Stomach smooth muscle (tissue), 2 donors: ENCODE measurements around the gene RRP12.
A peak's percentile ranks its signal among the peaks of the same experiment; 100 is the strongest.

Experiments used
- H3K27ac ChIP-seq: one replicate; pipeline ENCODE4 v1.7.0; 2013; ENCODE audit warnings: mild to moderate bottlenecking, low read length, inconsistent platforms
- H3K27me3 ChIP-seq, 2 donors: one replicate each; pipeline ENCODE4 v1.7.0; 2013; ENCODE audit warnings: low read length in 2 of 2; ENCODE audit not compliant: insufficient read depth in 2 of 2, control insufficient read depth in 1 of 2
- H3K36me3 ChIP-seq, 2 donors: one replicate each; pipeline ENCODE4 v1.7.0; 2013; ENCODE audit warnings: low read length in 2 of 2; ENCODE audit not compliant: control insufficient read depth in 2 of 2, insufficient read depth in 2 of 2
- H3K4me1 ChIP-seq: one replicate; pipeline ENCODE4 v1.7.0; 2013; ENCODE audit warnings: low read length; ENCODE audit not compliant: control insufficient read depth, insufficient read depth
- H3K4me3 ChIP-seq, 2 donors: one replicate each; pipeline ENCODE4 v1.7.0; 2013; ENCODE audit warnings: low read length in 2 of 2
- H3K9ac ChIP-seq, 2 donors: one replicate each; pipeline ENCODE4 v1.7.0; 2013; ENCODE audit warnings: low read length in 2 of 2, mild to moderate bottlenecking in 1 of 2
- H3K9me3 ChIP-seq, 2 donors: one replicate each; pipeline ENCODE4 v1.7.0; 2013; ENCODE audit warnings: low read length in 2 of 2; ENCODE audit not compliant: control insufficient read depth in 2 of 2
- donor health status: healthy.
- donor health status: Pancreatic carcinoma.

The RRP12 gene, protein sequence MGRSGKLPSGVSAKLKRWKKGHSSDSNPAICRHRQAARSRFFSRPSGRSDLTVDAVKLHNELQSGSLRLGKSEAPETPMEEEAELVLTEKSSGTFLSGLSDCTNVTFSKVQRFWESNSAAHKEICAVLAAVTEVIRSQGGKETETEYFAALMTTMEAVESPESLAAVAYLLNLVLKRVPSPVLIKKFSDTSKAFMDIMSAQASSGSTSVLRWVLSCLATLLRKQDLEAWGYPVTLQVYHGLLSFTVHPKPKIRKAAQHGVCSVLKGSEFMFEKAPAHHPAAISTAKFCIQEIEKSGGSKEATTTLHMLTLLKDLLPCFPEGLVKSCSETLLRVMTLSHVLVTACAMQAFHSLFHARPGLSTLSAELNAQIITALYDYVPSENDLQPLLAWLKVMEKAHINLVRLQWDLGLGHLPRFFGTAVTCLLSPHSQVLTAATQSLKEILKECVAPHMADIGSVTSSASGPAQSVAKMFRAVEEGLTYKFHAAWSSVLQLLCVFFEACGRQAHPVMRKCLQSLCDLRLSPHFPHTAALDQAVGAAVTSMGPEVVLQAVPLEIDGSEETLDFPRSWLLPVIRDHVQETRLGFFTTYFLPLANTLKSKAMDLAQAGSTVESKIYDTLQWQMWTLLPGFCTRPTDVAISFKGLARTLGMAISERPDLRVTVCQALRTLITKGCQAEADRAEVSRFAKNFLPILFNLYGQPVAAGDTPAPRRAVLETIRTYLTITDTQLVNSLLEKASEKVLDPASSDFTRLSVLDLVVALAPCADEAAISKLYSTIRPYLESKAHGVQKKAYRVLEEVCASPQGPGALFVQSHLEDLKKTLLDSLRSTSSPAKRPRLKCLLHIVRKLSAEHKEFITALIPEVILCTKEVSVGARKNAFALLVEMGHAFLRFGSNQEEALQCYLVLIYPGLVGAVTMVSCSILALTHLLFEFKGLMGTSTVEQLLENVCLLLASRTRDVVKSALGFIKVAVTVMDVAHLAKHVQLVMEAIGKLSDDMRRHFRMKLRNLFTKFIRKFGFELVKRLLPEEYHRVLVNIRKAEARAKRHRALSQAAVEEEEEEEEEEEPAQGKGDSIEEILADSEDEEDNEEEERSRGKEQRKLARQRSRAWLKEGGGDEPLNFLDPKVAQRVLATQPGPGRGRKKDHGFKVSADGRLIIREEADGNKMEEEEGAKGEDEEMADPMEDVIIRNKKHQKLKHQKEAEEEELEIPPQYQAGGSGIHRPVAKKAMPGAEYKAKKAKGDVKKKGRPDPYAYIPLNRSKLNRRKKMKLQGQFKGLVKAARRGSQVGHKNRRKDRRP (N-terminal part only)

DNA sequence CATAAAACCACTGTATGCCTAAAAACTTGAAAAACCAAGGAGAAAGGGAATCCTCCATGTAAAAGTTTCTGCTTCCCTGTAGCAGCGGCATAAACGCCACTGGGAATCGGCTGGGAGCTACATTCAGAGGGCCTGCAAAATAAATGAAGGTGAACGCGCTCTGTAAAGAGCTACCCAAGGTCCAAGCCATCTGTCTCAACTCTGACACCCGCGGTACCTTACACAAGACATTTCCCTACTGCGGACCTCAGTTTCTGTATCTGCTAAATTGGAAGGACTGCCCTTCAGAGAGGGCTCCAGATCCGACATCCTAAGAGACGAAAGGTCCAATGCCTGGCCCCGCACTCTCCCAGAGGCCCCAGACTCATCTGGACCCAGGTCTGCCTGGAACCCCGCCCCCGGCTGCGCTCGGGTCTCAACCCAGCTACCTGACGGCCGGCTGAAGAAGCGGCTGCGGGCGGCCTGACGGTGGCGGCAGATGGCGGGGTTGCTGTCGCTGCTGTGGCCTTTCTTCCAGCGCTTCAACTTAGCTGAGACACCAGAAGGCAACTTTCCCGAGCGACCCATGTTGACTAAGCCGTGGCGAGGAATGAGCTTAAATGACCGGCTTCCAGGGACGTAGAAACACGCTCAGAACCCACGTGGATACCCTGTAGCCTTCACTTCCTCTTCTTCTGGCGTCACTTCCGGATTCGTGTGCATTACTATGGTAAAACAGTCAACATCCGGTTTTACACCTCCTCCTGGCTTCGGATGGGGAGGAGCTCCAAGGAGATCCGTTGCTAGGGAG is at the start of gene RRP12:
Gene RRP12 (minus strand): TSS at position 676 of the 790 bp plus-strand sequence. CDS start 109 bp downstream, at position 567.
- H3K36me3 ChIP-seq = peaks cover 4 to 7% of the 10 kb centered on the region in 2 donors
- peaks cover 13% of the 10 kb centered on the region for H3K4me1 ChIP-seq
- H3K27ac ChIP-seq = peak within 1 kb of the TSS; percentile 67
- H3K9ac ChIP-seq = peak within 1 kb of the TSS; percentile 86
- no peaks in the 10 kb centered on the region for H3K9me3 ChIP-seq
- peak within 1 kb of the TSS; percentile 94 to 98 for H3K4me3 ChIP-seq
- H3K27me3 ChIP-seq = no peaks in the 10 kb centered on the region

DNA sequence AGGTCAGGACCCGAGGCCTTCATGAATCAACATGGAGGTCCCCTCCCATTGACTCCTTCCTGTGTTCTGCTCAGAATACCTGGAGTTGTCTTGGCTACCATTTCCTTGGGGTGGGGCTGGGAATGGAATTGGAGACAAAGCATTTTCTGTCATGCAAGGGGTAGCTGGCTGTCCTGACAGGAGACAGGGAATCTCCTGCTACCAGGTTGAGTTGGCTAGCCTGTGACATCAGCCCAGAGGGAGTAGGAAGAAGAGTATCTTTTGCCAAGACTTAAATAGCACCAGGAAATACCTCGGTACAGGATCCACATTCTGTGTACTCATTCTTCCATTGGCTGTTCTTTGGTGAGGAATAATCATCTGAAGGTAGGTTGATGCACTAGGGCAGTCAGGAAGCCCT is 49.7 kb upstream of the RRP12 start:
- Histone ChIP-seq H3K4me1 (peaks cover 32% of the 10 kb centered on the region), H3K27ac (no peak overlapping the region)

DNA sequence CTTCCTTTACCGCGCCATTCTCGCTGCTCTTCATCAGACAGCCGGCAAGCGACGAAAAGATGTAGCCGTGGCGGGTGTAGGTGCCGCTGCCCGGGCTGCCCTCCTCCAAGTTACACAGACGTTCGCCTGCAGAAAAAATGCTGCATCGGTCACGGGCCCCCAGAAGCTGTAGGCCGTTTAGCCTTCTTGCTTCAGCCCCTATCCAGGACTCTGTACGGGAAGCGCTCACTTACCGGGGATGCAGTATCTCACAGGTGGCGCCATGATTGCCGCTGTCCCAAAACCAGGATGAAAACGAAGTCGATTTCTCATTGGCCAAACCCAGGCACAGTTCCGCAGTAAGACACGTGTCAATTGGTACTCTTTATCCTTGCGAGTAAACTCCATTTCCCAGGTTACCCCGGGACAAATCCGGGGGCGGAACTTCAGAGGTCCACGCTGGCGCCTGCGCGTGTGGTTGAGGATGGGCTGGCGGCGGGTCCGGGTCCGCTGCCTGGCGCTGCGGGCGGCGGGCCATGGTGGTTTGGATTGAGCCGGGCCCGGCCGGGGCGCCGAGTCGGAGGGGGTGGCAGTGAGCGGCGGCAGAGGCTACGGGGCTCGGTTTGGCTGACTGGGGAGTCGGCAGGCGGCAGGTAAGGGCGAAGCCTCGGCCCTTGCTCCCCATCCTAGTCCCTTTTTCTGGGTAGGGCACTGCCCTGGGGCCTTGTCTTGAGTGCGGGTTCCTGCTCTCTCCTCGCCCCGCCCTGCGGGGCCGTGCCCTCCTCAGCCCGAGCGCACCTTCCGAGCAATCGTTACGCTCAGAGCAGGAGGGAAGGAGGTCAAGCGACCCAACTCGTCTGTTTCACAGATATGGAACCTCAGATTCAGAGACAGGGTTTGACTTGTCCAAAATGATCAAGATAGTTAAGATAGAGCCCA is 44.8 kb upstream of the RRP12 start, which contains the start of the genes EXOSC1 and ZDHHC16:
Gene EXOSC1 (minus strand): TSS at position 285 of the 918 bp plus-strand sequence. CDS start 21 bp downstream, at position 264.
Gene ZDHHC16 (plus strand): TSS at position 454 of the 918 bp plus-strand sequence. CDS start 5,501 bp downstream, outside the sequence.
- peak within 1 kb of the TSS; percentile 88 to 97 for H3K4me3 ChIP-seq
- peak within 1 kb of the TSS; percentile 31 for H3K27ac ChIP-seq
- H3K27me3 ChIP-seq = no peaks in the 10 kb centered on the region
- H3K4me1 ChIP-seq = peaks cover 23% of the 10 kb centered on the region
- H3K9me3 ChIP-seq = no peaks in the 10 kb centered on the region
- H3K36me3 ChIP-seq = peaks cover 3 to 13% of the 10 kb centered on the region in 2 donors
- H3K9ac ChIP-seq = peak within 1 kb of the TSS; percentile 78 to 79

More for the DNA sequence above, 49.7 kb upstream of the RRP12 start:
- no peaks in the 10 kb centered on the region for H3K9me3 ChIP-seq
- no peaks in the 10 kb centered on the region for H3K27me3 ChIP-seq
- no peak overlapping the region for H3K9ac ChIP-seq
- H3K4me3 ChIP-seq = no peak overlapping the region
- peaks cover 19 to 21% of the 10 kb centered on the region in 2 donors for H3K36me3 ChIP-seq

DNA sequence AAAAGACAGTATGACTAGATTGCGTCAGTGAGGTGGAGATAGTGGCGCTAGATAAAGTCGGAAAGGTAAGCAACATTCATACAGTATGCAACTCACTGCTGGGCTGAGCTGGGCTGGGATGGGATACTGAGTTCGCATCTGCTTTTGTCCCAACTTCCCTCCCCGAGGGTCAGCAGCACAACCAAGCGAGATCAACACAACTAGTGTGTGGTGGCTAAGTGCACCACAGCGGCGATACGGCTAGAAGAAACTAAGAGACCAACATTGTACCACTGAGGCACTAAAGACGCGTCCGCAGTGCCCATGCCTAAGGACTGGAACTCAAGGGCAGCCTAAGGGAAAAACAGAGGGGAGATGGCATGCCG is 44.2 kb upstream of the RRP12 start:
- H3K4me3 ChIP-seq = peak overlapping the region; percentile 88 to 97
- H3K9me3 ChIP-seq = no peaks in the 10 kb centered on the region
- H3K4me1 ChIP-seq = peaks cover 23% of the 10 kb centered on the region
- peak overlapping the region; percentile 56 to 79 for H3K9ac ChIP-seq
- no peak overlapping the region for H3K27ac ChIP-seq
- H3K27me3 ChIP-seq = no peaks in the 10 kb centered on the region
- peaks cover 7 to 13% of the 10 kb centered on the region in 2 donors for H3K36me3 ChIP-seq

DNA sequence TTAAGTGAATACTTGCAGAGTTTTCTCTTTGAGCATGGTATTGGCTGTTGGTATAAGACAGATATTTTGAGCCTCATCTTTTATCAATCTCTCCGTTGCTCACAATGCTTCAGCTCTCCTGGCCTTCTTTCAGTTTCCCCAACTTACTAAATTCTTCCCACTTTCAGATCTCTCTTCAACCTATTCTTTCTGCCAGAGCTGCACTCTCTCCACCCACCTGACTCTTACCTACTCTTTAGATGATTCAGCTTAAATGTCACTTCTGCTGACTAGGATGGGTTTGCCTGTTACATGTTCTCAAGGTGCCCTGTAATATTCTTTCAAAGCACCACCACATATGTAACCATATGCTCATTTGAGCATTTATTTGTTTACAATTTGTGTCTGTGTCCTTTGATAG is 43.1 kb upstream of the RRP12 start:
- Histone ChIP-seq H3K27ac (no peak overlapping the region), H3K4me3 (no peak overlapping the region), H3K27me3 (no peaks in the 10 kb centered on the region), H3K9ac (no peak overlapping the region), H3K36me3 (peaks cover 7 to 17% of the 10 kb centered on the region in 2 donors), H3K4me1 (peaks cover 23% of the 10 kb centered on the region), H3K9me3 (no peaks in the 10 kb centered on the region)

DNA sequence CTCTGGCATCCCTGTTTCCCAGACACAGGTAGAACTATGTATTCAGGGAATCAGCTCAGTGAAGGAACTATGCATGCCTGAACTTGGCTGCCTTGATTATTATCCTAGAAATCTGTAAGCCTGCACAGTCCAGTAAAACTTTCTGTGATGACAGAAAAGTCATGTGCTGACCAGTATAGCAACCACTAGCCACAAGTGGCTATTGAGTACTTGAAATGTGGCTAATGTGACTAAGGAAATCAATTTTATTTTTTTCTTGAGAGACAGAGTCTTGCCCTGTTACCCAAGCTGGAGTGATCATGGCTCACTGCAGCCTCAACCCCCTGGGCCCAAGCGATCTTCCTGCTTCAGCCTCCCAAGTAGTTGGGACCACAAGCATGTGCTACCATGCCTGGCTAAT is 41.1 kb upstream of the RRP12 start:
- Histone ChIP-seq H3K4me3 (no peak overlapping the region), H3K27ac (no peak overlapping the region), H3K9ac (no peak overlapping the region), H3K4me1 (peaks cover 18% of the 10 kb centered on the region), H3K9me3 (no peaks in the 10 kb centered on the region), H3K27me3 (no peaks in the 10 kb centered on the region), H3K36me3 (peaks cover 7 to 23% of the 10 kb centered on the region in 2 donors)

DNA sequence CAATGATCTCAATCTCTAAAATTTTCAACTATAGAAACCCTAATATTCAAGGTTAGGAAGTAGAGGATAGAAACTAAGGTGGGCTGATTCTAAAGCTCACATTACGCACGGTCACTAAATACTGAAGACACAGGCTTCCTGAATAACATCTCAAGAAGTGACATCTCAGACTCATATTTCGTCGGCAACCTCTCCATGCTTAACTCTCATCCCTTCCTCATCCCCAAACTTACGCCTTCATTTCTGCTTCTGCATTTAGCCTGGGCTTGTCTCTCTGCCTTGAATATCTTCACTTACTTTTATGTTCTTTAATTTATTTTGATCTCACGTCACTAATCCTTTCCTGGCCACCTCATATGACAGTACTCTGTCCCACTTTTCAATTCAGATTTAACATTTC is 34.1 kb upstream of the RRP12 start:
- H3K27me3 ChIP-seq = no peaks in the 10 kb centered on the region
- H3K4me1 ChIP-seq = no peaks in the 10 kb centered on the region
- no peak overlapping the region for H3K9ac ChIP-seq
- H3K4me3 ChIP-seq = no peak overlapping the region
- peaks cover 39 to 52% of the 10 kb centered on the region in 2 donors for H3K36me3 ChIP-seq
- H3K27ac ChIP-seq = no peak overlapping the region
- H3K9me3 ChIP-seq = no peaks in the 10 kb centered on the region

DNA sequence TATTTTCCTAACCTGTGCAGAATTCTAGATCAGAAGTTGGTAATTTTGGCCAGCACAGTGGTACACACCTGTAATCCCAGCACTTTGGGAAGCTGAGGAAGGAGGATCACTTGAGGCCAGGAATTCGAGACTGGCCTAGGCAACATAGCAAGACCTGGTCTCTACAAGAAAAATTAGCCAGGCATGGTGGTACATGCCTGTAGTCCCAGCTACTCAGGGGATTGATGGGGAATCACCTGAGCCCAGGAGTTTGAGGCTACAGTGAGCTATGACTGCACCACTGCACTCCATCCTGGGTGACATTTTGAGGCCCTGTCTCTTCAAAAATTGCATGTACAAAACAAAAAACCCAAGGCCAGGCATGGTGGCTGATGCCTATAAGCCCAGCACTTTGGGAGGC is 33.4 kb upstream of the RRP12 start:
- no peaks in the 10 kb centered on the region for H3K27me3 ChIP-seq
- H3K4me3 ChIP-seq = no peak overlapping the region
- H3K9ac ChIP-seq = no peak overlapping the region
- H3K9me3 ChIP-seq = no peaks in the 10 kb centered on the region
- H3K4me1 ChIP-seq = no peaks in the 10 kb centered on the region
- H3K36me3 ChIP-seq = peaks cover 40 to 53% of the 10 kb centered on the region in 2 donors
- no peak overlapping the region for H3K27ac ChIP-seq

DNA sequence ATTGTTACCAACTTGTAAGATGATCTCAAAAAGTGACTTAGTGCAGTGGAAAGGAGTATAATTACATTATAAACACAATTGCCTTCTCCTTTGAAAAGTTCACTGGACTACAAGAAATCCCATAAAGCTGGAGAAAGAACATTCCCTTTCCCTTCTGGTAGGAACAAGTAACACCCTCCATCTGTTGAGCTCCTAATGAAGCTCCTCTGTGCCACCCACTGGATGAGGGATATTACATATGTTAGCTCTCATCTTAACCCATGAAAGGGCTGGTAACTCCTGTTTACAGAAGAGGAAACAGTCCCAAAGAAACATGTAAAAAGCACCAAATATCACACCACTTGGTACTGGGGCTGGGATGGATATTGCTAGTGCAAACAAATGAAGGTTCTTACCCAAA is 32.9 kb upstream of the RRP12 start:
- Histone ChIP-seq H3K9me3 (no peaks in the 10 kb centered on the region), H3K4me1 (no peaks in the 10 kb centered on the region), H3K27ac (no peak overlapping the region), H3K9ac (no peak overlapping the region), H3K4me3 (no peak overlapping the region), H3K36me3 (peaks cover 40 to 49% of the 10 kb centered on the region in 2 donors), H3K27me3 (no peaks in the 10 kb centered on the region)
